Nephron progenitor cell (in vitro differentiated cells): ENCODE measurements around the gene SPRYD3.
"Not testable (repeated sequence)": the region's sequence is repeated elsewhere in the genome, so short reads cannot be mapped to it uniquely, and the experiment has no call there.

ENCODE experiments used
- DNase-seq: peaks from one replicate; pipeline ENCODE4 v3.0.0; 2021
- H3K27ac Mint-ChIP-seq: 2 replicates; pipeline ENCODE4 v1.8.0; 2021; ENCODE audit warnings: mild to moderate bottlenecking, moderate library complexity, mixed read lengths
- H3K27me3 Mint-ChIP-seq: 2 replicates; pipeline ENCODE4 v1.8.0; 2021; ENCODE audit warnings: mild to moderate bottlenecking, low read depth, mixed read lengths; ENCODE audit not compliant: poor library complexity
- H3K36me3 Mint-ChIP-seq: 2 replicates; pipeline ENCODE4 v1.8.0; 2021; ENCODE audit warnings: low read depth, mixed read lengths
- H3K4me1 Mint-ChIP-seq: 2 replicates; pipeline ENCODE4 v1.8.0; 2021; ENCODE audit warnings: mixed read lengths
- H3K4me3 Mint-ChIP-seq: 2 replicates; pipeline ENCODE4 v1.8.0; 2021; ENCODE audit warnings: mild to moderate bottlenecking, moderate library complexity, mixed read lengths
- H3K9me3 Mint-ChIP-seq: 2 replicates; pipeline ENCODE4 v1.8.0; 2021; ENCODE audit warnings: mild to moderate bottlenecking, moderate library complexity, mixed read lengths
- CTCF ChIP-seq: fragments of 200-600 bp; sonication (generic); IDR thresholded peaks from 2 replicates; pipeline ENCODE4 v1.5.0; 2021; ENCODE audit warnings: antibody characterized with exemption

Gene SPRYD3

DNA sequence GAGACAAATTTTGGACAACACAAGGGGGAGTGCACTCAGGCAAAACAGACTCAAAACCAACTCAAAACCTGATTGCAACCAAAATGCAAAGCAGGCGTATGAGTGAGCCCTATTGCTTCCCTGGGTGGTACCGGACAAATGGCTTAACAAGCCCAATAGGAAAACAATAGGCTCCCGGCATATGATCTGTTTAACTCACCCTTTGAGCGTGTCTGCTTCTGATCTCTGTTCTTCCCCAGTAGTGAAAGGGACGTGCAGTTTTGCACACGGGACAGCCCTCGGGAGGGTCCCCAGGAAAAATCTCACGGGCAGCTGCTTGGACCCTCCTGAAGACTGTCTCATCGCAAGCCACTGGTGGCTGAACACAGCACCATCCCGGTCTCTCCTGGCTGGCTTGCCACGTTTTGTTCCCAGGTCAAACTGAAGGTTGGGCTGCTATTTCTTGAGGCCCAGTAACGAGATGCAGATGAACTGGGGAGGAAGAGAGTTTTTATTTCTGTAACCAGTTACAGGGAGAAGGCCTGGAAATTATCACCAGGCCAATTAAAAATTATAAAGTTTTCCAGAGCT lies 34.0 kb upstream of the SPRYD3 start:
- H3K9me3 Mint-ChIP-seq = peaks cover 12% of the 10 kb centered on the region
- no peaks in the 10 kb centered on the region for H3K27me3 Mint-ChIP-seq
- no peak for TF ChIP-seq CTCF
- H3K36me3 Mint-ChIP-seq = no peaks in the 10 kb centered on the region
- no peak overlapping the region for H3K4me3 Mint-ChIP-seq
- no peak overlapping the region for H3K27ac Mint-ChIP-seq
- H3K4me1 Mint-ChIP-seq = peaks cover 21% of the 10 kb centered on the region
- DNase-seq = no peak

DNA sequence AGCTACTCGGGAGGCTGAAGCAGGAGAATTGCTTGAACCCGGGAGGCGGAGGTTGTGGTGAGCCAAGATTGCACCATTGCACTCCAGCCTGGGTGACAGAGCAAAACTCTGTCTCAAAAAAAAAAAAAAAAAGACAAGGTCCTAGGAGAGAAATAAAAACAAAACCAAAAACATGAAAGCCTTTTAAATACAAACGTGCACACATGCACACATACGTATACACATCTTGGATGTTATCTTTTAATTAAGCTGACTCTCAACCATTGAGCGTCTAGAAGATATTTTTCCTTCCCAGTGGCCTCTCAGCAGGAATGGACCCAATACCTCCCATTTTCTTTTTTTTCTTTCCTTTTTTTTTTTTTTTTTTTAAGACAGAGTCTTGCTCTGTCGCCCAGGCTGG lies 33.2 kb upstream of the SPRYD3 start:
- not testable (repeated sequence) for H3K36me3 Mint-ChIP-seq, DNase-seq, H3K4me3 Mint-ChIP-seq, H3K27ac Mint-ChIP-seq, H3K27me3 Mint-ChIP-seq
- H3K4me1 Mint-ChIP-seq = peaks cover 21% of the 10 kb centered on the region
- H3K9me3 Mint-ChIP-seq = peaks cover 12% of the 10 kb centered on the region

GRCh38 chr12:53107122-53107521 lies 27.9 kb upstream of the SPRYD3 start:
- no peak for TF ChIP-seq CTCF
- Mint-ChIP-seq H3K36me3 (no peaks in the 10 kb centered on the region), H3K4me1 (peaks cover 44% of the 10 kb centered on the region), H3K27ac (no peak overlapping the region), H3K9me3 (peaks cover 12% of the 10 kb centered on the region), H3K4me3 (no peak overlapping the region), H3K27me3 (peaks cover 3% of the 10 kb centered on the region)
- no peak for DNase-seq

DNA sequence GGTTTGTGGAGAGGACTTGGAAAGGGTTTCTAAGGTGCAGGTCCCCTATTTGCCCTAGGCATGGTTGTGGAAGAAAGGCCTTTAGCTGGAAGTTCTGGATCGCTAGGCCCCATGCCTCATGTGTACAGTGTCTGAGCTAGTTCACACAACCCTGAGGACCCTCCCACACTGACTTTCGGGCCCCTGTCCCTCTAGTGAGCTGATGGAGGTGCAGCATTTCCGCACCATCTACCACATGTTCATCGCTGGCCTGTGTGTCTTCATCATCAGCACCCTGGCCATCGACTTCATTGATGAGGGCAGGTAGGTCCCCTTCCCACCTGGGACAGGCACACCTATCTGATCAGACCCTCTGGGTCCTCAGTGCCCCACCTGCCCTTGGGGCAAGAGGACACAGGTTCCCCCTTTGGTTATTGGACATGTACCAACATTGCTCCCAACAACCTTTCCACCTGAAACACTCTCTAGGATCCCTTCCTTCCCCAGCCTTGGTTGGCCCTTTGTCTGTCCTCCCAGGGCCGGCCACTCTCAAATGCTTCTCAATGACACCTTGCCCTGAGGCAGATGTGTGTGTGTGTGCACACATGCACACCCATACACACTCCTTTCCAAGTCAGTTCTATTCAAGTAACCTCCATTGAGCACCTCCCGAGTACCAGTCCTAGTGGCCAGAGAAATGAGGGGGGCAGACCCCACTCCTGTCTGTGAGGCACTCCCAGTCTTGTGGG lies 26.7 kb upstream of the SPRYD3 start:
- H3K36me3 Mint-ChIP-seq = no peaks in the 10 kb centered on the region
- H3K27me3 Mint-ChIP-seq = peaks cover 3% of the 10 kb centered on the region
- TF ChIP-seq CTCF = no peak
- DNase-seq = no peak
- H3K4me1 Mint-ChIP-seq = peaks cover 50% of the 10 kb centered on the region
- peaks cover 8% of the 10 kb centered on the region for H3K9me3 Mint-ChIP-seq
- H3K4me3 Mint-ChIP-seq = no peak overlapping the region
- H3K27ac Mint-ChIP-seq = no peak overlapping the region

DNA sequence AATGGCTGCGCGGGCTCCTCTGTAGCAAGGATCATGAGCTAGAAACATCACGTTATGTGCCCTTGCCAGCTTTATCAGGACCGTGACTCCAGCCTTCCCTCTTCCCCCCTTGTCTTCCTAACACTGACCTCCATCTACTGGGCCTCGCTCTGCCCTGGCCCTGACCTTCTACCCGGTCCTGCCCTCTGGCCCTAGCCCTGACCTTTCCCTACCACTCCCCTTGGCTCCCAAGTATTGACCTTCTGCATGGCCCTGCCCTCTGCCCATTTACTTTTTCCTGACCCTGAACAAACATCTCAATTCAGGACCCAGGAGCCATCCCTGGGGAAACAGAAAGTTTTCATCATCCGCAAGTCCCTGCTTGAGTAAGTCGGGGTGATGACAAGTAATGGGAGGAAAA lies 26.1 kb upstream of the SPRYD3 start:
- DNase-seq = no peak
- H3K36me3 Mint-ChIP-seq = no peaks in the 10 kb centered on the region
- peaks cover 50% of the 10 kb centered on the region for H3K4me1 Mint-ChIP-seq
- no peak overlapping the region for H3K27ac Mint-ChIP-seq
- TF ChIP-seq CTCF = no peak
- peaks cover 3% of the 10 kb centered on the region for H3K27me3 Mint-ChIP-seq
- peaks cover 6% of the 10 kb centered on the region for H3K9me3 Mint-ChIP-seq
- H3K4me3 Mint-ChIP-seq = no peak overlapping the region

GRCh38 chr12:53103860-53104305 lies 24.7 kb upstream of the SPRYD3 start:
- Mint-ChIP-seq H3K27ac (no peak overlapping the region), H3K27me3 (peaks cover 9% of the 10 kb centered on the region), H3K9me3 (no peaks in the 10 kb centered on the region), H3K36me3 (no peaks in the 10 kb centered on the region), H3K4me3 (no peak overlapping the region), H3K4me1 (peaks cover 56% of the 10 kb centered on the region)
- no peak for DNase-seq
- TF ChIP-seq CTCF = no peak
